Esophagus muscularis mucosa (tissue), 4 donors: ENCODE results near the gene HMOX1. TPM values are rescaled to one million over a fixed set of nuclear protein-coding genes. Genes with fewer than 3 reads are reported as not detected.

Source experiments
- DNase-seq: peaks from one replicate; pipeline ENCODE4 v3.0.0-alpha.2; 2017; ENCODE audit errors: extremely low spot score
- H3K27ac ChIP-seq, 4 donors: fragments of 200-600 bp; sonication (generic); replicated peaks in 1 of 4; 1 replicate in 3 of 4; 2 replicates in 1 of 4; pipeline ENCODE4 v1.5.1; 2016 to 2019; ENCODE audit warnings: mild to moderate bottlenecking in 1 of 4
- H3K27me3 ChIP-seq, 4 donors: fragments of 200-600 bp; sonication (generic); one replicate each; pipeline versions ENCODE4 v1.5.1 to v1.6.0; 2016 to 2019
- H3K36me3 ChIP-seq, 4 donors: fragments of 200-600 bp; sonication (generic); one replicate each; pipeline ENCODE4 v1.5.1; 2016 to 2019
- H3K4me1 ChIP-seq, 4 donors: fragments of 200-600 bp; sonication (generic); one replicate each; pipeline ENCODE4 v1.5.1; 2016 to 2019
- H3K4me3 ChIP-seq, 4 donors: fragments of 200-600 bp; sonication (generic); 1 replicate in 2 of 4; 2 replicates in 2 of 4; pipeline ENCODE4 v1.5.1; 2016 to 2019; ENCODE audit warnings: mild to moderate bottlenecking in 4 of 4, moderate library complexity in 1 of 4
- H3K9me3 ChIP-seq, 4 donors: fragments of 200-600 bp; sonication (generic); 1 replicate in 3 of 4; 2 replicates in 1 of 4; pipeline ENCODE4 v1.5.1; 2016 to 2019
- CTCF ChIP-seq, 3 experiments: fragments of 200-600 bp in 2 of 3; fragments of 450-650 bp in 1 of 3; sonication (generic) in 2 of 3; IDR thresholded peaks; one replicate each; pipeline ENCODE4 v1.5.1; 2017 to 2019; ENCODE audit warnings: antibody characterized with exemption in 3 of 3, mild to moderate bottlenecking in 2 of 3, moderate library complexity in 1 of 3
- EP300 ChIP-seq: sonication (generic); formaldehyde crosslinking; IDR thresholded peaks from one replicate; pipeline ENCODE4 v1.6.1; 2017; ENCODE audit warnings: antibody characterized with exemption
- POLR2A ChIP-seq: fragments of 450-650 bp; IDR thresholded peaks from one replicate; pipeline ENCODE4 v1.6.1; 2017; ENCODE audit warnings: antibody characterized with exemption, moderate library complexity, mild to moderate bottlenecking, low read depth
- POLR2AphosphoS5 ChIP-seq, 2 donors: sonication (generic); formaldehyde crosslinking; IDR thresholded peaks; one replicate each; pipeline ENCODE4 v1.6.1; 2017; ENCODE audit warnings: antibody characterized with exemption in 2 of 2
- WGBS: methylation state at CpG from one replicate; pipeline ENCODE4 v1.1.5; 2018; 5-methylcytosine and 5-hydroxymethylcytosine counted together
- intact Hi-C: fragments of 100-400 bp; cut with DNase I; formaldehyde crosslinking; loops from one replicate; pipeline ENCODE4 v1.15.1; 2023
- total RNA-seq, 4 donors: library from RNA; depleted of rRNA; stranded (reverse); fragments of >200 nt; gene quantifications; one replicate each; pipeline versions ENCODE4 v1.1.0 to v1.2.1, GENCODE V29; 2016

Gene HMOX1
- total RNA-seq, 4 donors from 2014 or later: 8.7 to 603 (median 13.0) TPM

- no peaks in the 10 kb centered on the region for H3K9me3 ChIP-seq
- no peaks in the 10 kb centered on the region for H3K27me3 ChIP-seq
- intact Hi-C loops: loop anchor here (10.0 kb wide), 1 partner anchor 66 kb away; no protein-coding TSS in a partner anchor
- TF ChIP-seq POLR2AphosphoS5 (IDR thresholded peaks at IDR 0.05) (no peak), POLR2A (no peak), EP300 (no peak), CTCF (IDR thresholded peaks at IDR 0.05) (no peak)
- peaks cover 34 to 100% (median 93%) of the 10 kb centered on the region in 4 donors for H3K36me3 ChIP-seq
- DNase-seq: no peak
- H3K4me1 ChIP-seq: no peaks in the 10 kb centered on the region
- H3K4me3 ChIP-seq: no peak overlapping the region
- 90% methylated on average over 2 of the region's 6 CpGs for WGBS
- no peak overlapping the region for H3K27ac ChIP-seq
These were observed 29.8 kb downstream of the HMOX1 start for GRCh38 chr22:35410663-35411034.

GRCh38 chr22:35411102-35411501 is 30.2 kb downstream of the HMOX1 start:
- WGBS: 77% methylated on average over 7 of the region's 7 CpGs
- Histone ChIP-seq H3K27ac (no peak overlapping the region), H3K4me1 (no peaks in the 10 kb centered on the region), H3K36me3 (peaks cover 38 to 100% (median 96%) of the 10 kb centered on the region in 4 donors), H3K4me3 (no peak overlapping the region), H3K27me3 (no peaks in the 10 kb centered on the region), H3K9me3 (no peaks in the 10 kb centered on the region)
- no peak for TF ChIP-seq CTCF (IDR thresholded peaks at IDR 0.05)
- TF ChIP-seq EP300: no peak
- TF ChIP-seq POLR2A: no peak
- TF ChIP-seq POLR2AphosphoS5 (IDR thresholded peaks at IDR 0.05): no peak
- DNase-seq: no peak
- intact Hi-C loops: loop anchor here (10.0 kb wide), 1 partner anchor 66 kb away; no protein-coding TSS in a partner anchor

- no peaks in the 10 kb centered on the region for H3K9me3 ChIP-seq
- H3K27ac ChIP-seq: no peak overlapping the region
- intact Hi-C loops: loop anchor here (10.0 kb wide), 1 partner anchor 69 kb away; no protein-coding TSS in a partner anchor
- 97% methylated on average over 4 of the region's 4 CpGs for WGBS
- H3K4me3 ChIP-seq: no peak overlapping the region
- H3K27me3 ChIP-seq: no peaks in the 10 kb centered on the region
- H3K4me1 ChIP-seq: no peaks in the 10 kb centered on the region
- no peak for TF ChIP-seq CTCF (IDR thresholded peaks at IDR 0.05)
- TF ChIP-seq EP300: no peak
- peaks cover 36 to 100% (median 96%) of the 10 kb centered on the region in 4 donors for H3K36me3 ChIP-seq
- DNase-seq: no peak
These were observed 32.7 kb downstream of the HMOX1 start for GRCh38 chr22:35413624-35414023.

GRCh38 chr22:35417606-35418005 is 36.7 kb downstream of the HMOX1 start:
- WGBS: 90% methylated on average over 5 of the region's 9 CpGs
- intact Hi-C loops: loop anchor here (10.0 kb wide), 1 partner anchor 73 kb away; no protein-coding TSS in a partner anchor
- no peaks in the 10 kb centered on the region for H3K27me3 ChIP-seq
- no peaks in the 10 kb centered on the region for H3K9me3 ChIP-seq
- no peak for DNase-seq
- H3K27ac ChIP-seq: no peak overlapping the region
- H3K36me3 ChIP-seq: peaks cover 46 to 100% (median 95%) of the 10 kb centered on the region in 4 donors
- H3K4me3 ChIP-seq: no peak overlapping the region
- H3K4me1 ChIP-seq: no peaks in the 10 kb centered on the region
- no peak for TF ChIP-seq POLR2A

- H3K4me1 ChIP-seq: no peaks in the 10 kb centered on the region
- H3K36me3 ChIP-seq: peaks cover 49 to 100% (median 96%) of the 10 kb centered on the region in 4 donors
- H3K27me3 ChIP-seq: no peaks in the 10 kb centered on the region
- no peak overlapping the region for H3K4me3 ChIP-seq
- 92% methylated on average over 8 of the region's 8 CpGs for WGBS
- intact Hi-C loops: loop anchor here (10.0 kb wide), 1 partner anchor 73 kb away; no protein-coding TSS in a partner anchor
- DNase-seq: no peak
- no peaks in the 10 kb centered on the region for H3K9me3 ChIP-seq
- TF ChIP-seq CTCF (IDR thresholded peaks at IDR 0.05) (no peak), POLR2AphosphoS5 (IDR thresholded peaks at IDR 0.05) (no peak), POLR2A (no peak), EP300 (no peak)
- H3K27ac ChIP-seq: no peak overlapping the region
These were observed 37.2 kb downstream of the HMOX1 start for GRCh38 chr22:35418088-35418487.
